ENCODE measurements around the gene FLT1. TPM values are rescaled to one million over a fixed set of nuclear protein-coding genes. Genes with fewer than 3 reads are reported as not detected.

The FLT1 gene
- polyA plus RNA-seq, 12 donors: 14.2 to 25.9 (median 16.6) TPM; not detected in 1

- no peak for DNase-seq
Measured at GRCh38 chr13:28466151-28466550, 28.8 kb downstream of the FLT1 start.

- DNase-seq: no peak
Measured at GRCh38 chr13:28464861-28465460, 30.0 kb downstream of the FLT1 start.

GRCh38 chr13:28463481-28463880 lies 31.4 kb downstream of the FLT1 start:
- DNase-seq: no peak

GRCh38 chr13:28459911-28460310 lies 35.0 kb downstream of the FLT1 start:
- no peak for DNase-seq

GRCh38 chr13:28458608-28459007 lies 36.3 kb downstream of the FLT1 start:
- no peak for DNase-seq

GRCh38 chr13:28458051-28458450 lies 36.9 kb downstream of the FLT1 start:
- no peak for DNase-seq

GRCh38 chr13:28457521-28457920 lies 37.4 kb downstream of the FLT1 start:
- DNase-seq: no peak

GRCh38 chr13:28455580-28456194 lies 39.2 kb downstream of the FLT1 start:
- DNase-seq: no peak

- no peak for DNase-seq
Measured at GRCh38 chr13:28452755-28453154, 42.2 kb downstream of the FLT1 start.

GRCh38 chr13:28451482-28452217 lies 43.3 kb downstream of the FLT1 start:
- DNase-seq: no peak

- DNase-seq: no peak
Measured at GRCh38 chr13:28449826-28450773, 44.8 kb downstream of the FLT1 start.

- no peak for DNase-seq
Measured at GRCh38 chr13:28448651-28449358, 46.1 kb downstream of the FLT1 start.

GRCh38 chr13:28447989-28448388 lies 46.9 kb downstream of the FLT1 start:
- DNase-seq: no peak

GRCh38 chr13:28447206-28447605 lies 47.7 kb downstream of the FLT1 start:
- DNase-seq: no peak

- DNase-seq: no peak
Measured at GRCh38 chr13:28442839-28443238, 52.1 kb downstream of the FLT1 start.

GRCh38 chr13:28441529-28441928 lies 53.4 kb downstream of the FLT1 start:
- DNase-seq: no peak

GRCh38 chr13:28440774-28441504 lies 54.0 kb downstream of the FLT1 start:
- DNase-seq: no peak

GRCh38 chr13:28438598-28439334 lies 56.2 kb downstream of the FLT1 start:
- no peak for DNase-seq

GRCh38 chr13:28438067-28438466 lies 56.9 kb downstream of the FLT1 start:
- no peak for DNase-seq

- DNase-seq: no peak
Measured at GRCh38 chr13:28435917-28436316, 59.0 kb downstream of the FLT1 start.

All from muscle of arm (tissue), 12 donors.